Measurements from ENCODE around the gene BMPR1B.

BMPR1B gene

GRCh38 chr4:94954251-94954650, 196.5 kb downstream of the BMPR1B start:
- Histone ChIP-seq H3K79me2 (ENCODE audit: control insufficient read depth, insufficient read depth, low read length, poor library complexity) (no peaks in the 10 kb centered on the region), H2AK5ac (ENCODE audit: low read length) (no peak overlapping the region), H3K4me1 (ENCODE audit: control insufficient read depth in 1 of 2, insufficient read depth in 2 of 2, low read length in 2 of 2) (no peaks in the 10 kb centered on the region), H3K27me3 (ENCODE audit: insufficient read depth, low read length) (no peaks in the 10 kb centered on the region), H4K8ac (ENCODE audit: low read depth, low read length) (no peak overlapping the region), H3K79me1 (ENCODE audit: low read length) (no peaks in the 10 kb centered on the region), H3K14ac (ENCODE audit: low read length) (no peak overlapping the region), H3K4me2 (ENCODE audit: low read length) (no peak overlapping the region), H3K9ac (ENCODE audit: low read length) (no peak overlapping the region), H3K4me3 (ENCODE audit: low read depth, low read length) (no peak overlapping the region), H3K36me3 (ENCODE audit: control insufficient read depth in 1 of 2, insufficient read depth in 2 of 2, low read length in 2 of 2) (no peaks in the 10 kb centered on the region), H3K18ac (ENCODE audit: low read length) (no peak overlapping the region), H3K9me3 (ENCODE audit: insufficient read depth, low read depth, low read length) (no peaks in the 10 kb centered on the region), H4K12ac (ENCODE audit: low read depth, low read length) (no peak overlapping the region), H2BK120ac (ENCODE audit: insufficient read depth, low read length, poor library complexity) (no peak overlapping the region), H3K23ac (ENCODE audit: low read length) (no peak overlapping the region), H2BK5ac (ENCODE audit: low read depth, low read length, poor library complexity) (no peak overlapping the region), H3K4ac (ENCODE audit: low read depth, low read length) (no peak overlapping the region), H4K91ac (ENCODE audit: low read depth, low read length) (no peak overlapping the region), H2BK12ac (ENCODE audit: low read length) (no peak overlapping the region), H2AFZ (ENCODE audit: insufficient read depth, low read length, poor library complexity) (no peak overlapping the region), H3K27ac (ENCODE audit: low read depth, low read length) (no peak overlapping the region)
- WGBS (ENCODE audit: extremely low coverage, insufficient coverage, insufficient read length): no CpG with 5 or more reads among the region's 2 CpGs
- DNase-seq: peak in 1 of 2 donors; percentile 37

- no peak overlapping the region for H2BK12ac ChIP-seq (ENCODE audit: low read length)
- no peak overlapping the region for H3K4ac ChIP-seq (ENCODE audit: low read depth, low read length)
- H3K79me1 ChIP-seq (ENCODE audit: low read length): no peaks in the 10 kb centered on the region
- H3K18ac ChIP-seq (ENCODE audit: low read length): no peak overlapping the region
- H4K12ac ChIP-seq (ENCODE audit: low read depth, low read length): no peak overlapping the region
- H2AFZ ChIP-seq (ENCODE audit: insufficient read depth, low read length, poor library complexity): no peak overlapping the region
- H3K4me1 ChIP-seq (ENCODE audit: control insufficient read depth in 1 of 2, insufficient read depth in 2 of 2, low read length in 2 of 2): no peaks in the 10 kb centered on the region
- H4K8ac ChIP-seq (ENCODE audit: low read depth, low read length): no peak overlapping the region
- no peak overlapping the region for H4K91ac ChIP-seq (ENCODE audit: low read depth, low read length)
- H3K23ac ChIP-seq (ENCODE audit: low read length): no peak overlapping the region
- no peak for DNase-seq
- no peaks in the 10 kb centered on the region for H3K9me3 ChIP-seq (ENCODE audit: insufficient read depth, low read depth, low read length)
- no peak overlapping the region for H3K4me3 ChIP-seq (ENCODE audit: low read depth, low read length)
- H2BK120ac ChIP-seq (ENCODE audit: insufficient read depth, low read length, poor library complexity): no peak overlapping the region
- no peak overlapping the region for H3K14ac ChIP-seq (ENCODE audit: low read length)
- H3K9ac ChIP-seq (ENCODE audit: low read length): no peak overlapping the region
- no peaks in the 10 kb centered on the region for H3K36me3 ChIP-seq (ENCODE audit: control insufficient read depth in 1 of 2, insufficient read depth in 2 of 2, low read length in 2 of 2)
- no peak overlapping the region for H2AK5ac ChIP-seq (ENCODE audit: low read length)
- no peaks in the 10 kb centered on the region for H3K27me3 ChIP-seq (ENCODE audit: insufficient read depth, low read length)
- no CpG with 5 or more reads among the region's 3 CpGs for WGBS (ENCODE audit: extremely low coverage, insufficient coverage, insufficient read length)
- H2BK5ac ChIP-seq (ENCODE audit: low read depth, low read length, poor library complexity): no peak overlapping the region
- no peaks in the 10 kb centered on the region for H3K79me2 ChIP-seq (ENCODE audit: control insufficient read depth, insufficient read depth, low read length, poor library complexity)
- no peak overlapping the region for H3K4me2 ChIP-seq (ENCODE audit: low read length)
- H3K27ac ChIP-seq (ENCODE audit: low read depth, low read length): no peak overlapping the region
Observed at GRCh38 chr4:94957030-94957429, 199.3 kb downstream of the BMPR1B start.

GRCh38 chr4:94959307-94959706, 201.6 kb downstream of the BMPR1B start:
- no peak overlapping the region for H3K4ac ChIP-seq (ENCODE audit: low read depth, low read length)
- H3K9ac ChIP-seq (ENCODE audit: low read length): no peak overlapping the region
- H2BK5ac ChIP-seq (ENCODE audit: low read depth, low read length, poor library complexity): no peak overlapping the region
- no peak overlapping the region for H4K12ac ChIP-seq (ENCODE audit: low read depth, low read length)
- no CpG with 5 or more reads among the region's 1 CpG for WGBS (ENCODE audit: extremely low coverage, insufficient coverage, insufficient read length)
- no peaks in the 10 kb centered on the region for H3K36me3 ChIP-seq (ENCODE audit: control insufficient read depth in 1 of 2, insufficient read depth in 2 of 2, low read length in 2 of 2)
- H3K4me2 ChIP-seq (ENCODE audit: low read length): no peak overlapping the region
- no peak overlapping the region for H4K8ac ChIP-seq (ENCODE audit: low read depth, low read length)
- no peak overlapping the region for H2AFZ ChIP-seq (ENCODE audit: insufficient read depth, low read length, poor library complexity)
- no peaks in the 10 kb centered on the region for H3K79me2 ChIP-seq (ENCODE audit: control insufficient read depth, insufficient read depth, low read length, poor library complexity)
- no peaks in the 10 kb centered on the region for H3K27me3 ChIP-seq (ENCODE audit: insufficient read depth, low read length)
- no peak for DNase-seq
- no peaks in the 10 kb centered on the region for H3K4me1 ChIP-seq (ENCODE audit: control insufficient read depth in 1 of 2, insufficient read depth in 2 of 2, low read length in 2 of 2)
- no peaks in the 10 kb centered on the region for H3K9me3 ChIP-seq (ENCODE audit: insufficient read depth, low read depth, low read length)
- H4K91ac ChIP-seq (ENCODE audit: low read depth, low read length): no peak overlapping the region
- H3K14ac ChIP-seq (ENCODE audit: low read length): no peak overlapping the region
- H2AK5ac ChIP-seq (ENCODE audit: low read length): no peak overlapping the region
- no peaks in the 10 kb centered on the region for H3K79me1 ChIP-seq (ENCODE audit: low read length)
- no peak overlapping the region for H2BK120ac ChIP-seq (ENCODE audit: insufficient read depth, low read length, poor library complexity)
- H3K27ac ChIP-seq (ENCODE audit: low read depth, low read length): no peak overlapping the region
- H3K23ac ChIP-seq (ENCODE audit: low read length): no peak overlapping the region
- no peak overlapping the region for H3K18ac ChIP-seq (ENCODE audit: low read length)
- no peak overlapping the region for H3K4me3 ChIP-seq (ENCODE audit: low read depth, low read length)
- H2BK12ac ChIP-seq (ENCODE audit: low read length): no peak overlapping the region

- Histone ChIP-seq H2BK12ac (ENCODE audit: low read length) (no peak overlapping the region), H3K18ac (ENCODE audit: low read length) (no peak overlapping the region), H3K79me2 (ENCODE audit: control insufficient read depth, insufficient read depth, low read length, poor library complexity) (no peaks in the 10 kb centered on the region), H2BK120ac (ENCODE audit: insufficient read depth, low read length, poor library complexity) (no peak overlapping the region), H3K27ac (ENCODE audit: low read depth, low read length) (no peak overlapping the region), H2AFZ (ENCODE audit: insufficient read depth, low read length, poor library complexity) (no peak overlapping the region), H4K8ac (ENCODE audit: low read depth, low read length) (no peak overlapping the region), H3K79me1 (ENCODE audit: low read length) (no peaks in the 10 kb centered on the region), H2AK5ac (ENCODE audit: low read length) (no peak overlapping the region), H4K91ac (ENCODE audit: low read depth, low read length) (no peak overlapping the region), H3K4ac (ENCODE audit: low read depth, low read length) (no peak overlapping the region), H3K4me2 (ENCODE audit: low read length) (no peak overlapping the region), H3K9ac (ENCODE audit: low read length) (no peak overlapping the region), H3K27me3 (ENCODE audit: insufficient read depth, low read length) (no peaks in the 10 kb centered on the region), H3K9me3 (ENCODE audit: insufficient read depth, low read depth, low read length) (no peaks in the 10 kb centered on the region), H2BK5ac (ENCODE audit: low read depth, low read length, poor library complexity) (no peak overlapping the region), H4K12ac (ENCODE audit: low read depth, low read length) (no peak overlapping the region), H3K14ac (ENCODE audit: low read length) (no peak overlapping the region), H3K23ac (ENCODE audit: low read length) (no peak overlapping the region), H3K4me1 (ENCODE audit: control insufficient read depth in 1 of 2, insufficient read depth in 2 of 2, low read length in 2 of 2) (no peaks in the 10 kb centered on the region), H3K4me3 (ENCODE audit: low read depth, low read length) (no peak overlapping the region), H3K36me3 (ENCODE audit: control insufficient read depth in 1 of 2, insufficient read depth in 2 of 2, low read length in 2 of 2) (no peaks in the 10 kb centered on the region)
- no peak for DNase-seq
- WGBS (ENCODE audit: extremely low coverage, insufficient coverage, insufficient read length): no CpG with 5 or more reads among the region's 1 CpG
Observed at GRCh38 chr4:94960708-94961107, 203.0 kb downstream of the BMPR1B start.

All from trophoblast cell (in vitro differentiated cells and primary cell).